ENCODE data around the gene HIF1A.

DNA sequence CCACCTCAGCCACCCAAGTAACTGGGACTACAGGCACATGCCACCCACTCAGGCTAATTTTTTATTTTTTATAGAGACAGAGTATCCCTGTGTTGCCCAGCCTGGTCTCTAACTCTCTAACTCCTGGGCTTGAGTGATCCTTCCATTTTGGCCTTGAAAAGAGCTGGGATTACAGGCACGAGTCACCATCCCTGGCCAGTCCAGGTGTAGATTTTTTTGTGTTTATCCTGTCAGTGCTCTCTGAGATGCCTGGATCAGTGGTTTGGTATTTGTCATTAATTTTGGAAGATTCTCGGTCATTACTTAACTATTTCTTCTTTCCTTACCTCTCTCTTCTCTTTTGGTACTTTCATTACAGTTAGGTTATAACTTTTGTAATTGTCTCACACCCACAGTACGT, 5.3 kb upstream of the HIF1A start:
- TF ChIP-seq, protein P1, sequence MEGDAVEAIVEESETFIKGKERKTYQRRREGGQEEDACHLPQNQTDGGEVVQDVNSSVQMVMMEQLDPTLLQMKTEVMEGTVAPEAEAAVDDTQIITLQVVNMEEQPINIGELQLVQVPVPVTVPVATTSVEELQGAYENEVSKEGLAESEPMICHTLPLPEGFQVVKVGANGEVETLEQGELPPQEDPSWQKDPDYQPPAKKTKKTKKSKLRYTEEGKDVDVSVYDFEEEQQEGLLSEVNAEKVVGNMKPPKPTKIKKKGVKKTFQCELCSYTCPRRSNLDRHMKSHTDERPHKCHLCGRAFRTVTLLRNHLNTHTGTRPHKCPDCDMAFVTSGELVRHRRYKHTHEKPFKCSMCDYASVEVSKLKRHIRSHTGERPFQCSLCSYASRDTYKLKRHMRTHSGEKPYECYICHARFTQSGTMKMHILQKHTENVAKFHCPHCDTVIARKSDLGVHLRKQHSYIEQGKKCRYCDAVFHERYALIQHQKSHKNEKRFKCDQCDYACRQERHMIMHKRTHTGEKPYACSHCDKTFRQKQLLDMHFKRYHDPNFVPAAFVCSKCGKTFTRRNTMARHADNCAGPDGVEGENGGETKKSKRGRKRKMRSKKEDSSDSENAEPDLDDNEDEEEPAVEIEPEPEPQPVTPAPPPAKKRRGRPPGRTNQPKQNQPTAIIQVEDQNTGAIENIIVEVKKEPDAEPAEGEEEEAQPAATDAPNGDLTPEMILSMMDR (IDR thresholded peaks at IDR 0.05): no peak
- no peak for TF ChIP-seq POLR2A (IDR thresholded peaks at IDR 0.05)
